ENCODE results near the gene CTTN. TPM values are rescaled to one million over a fixed set of nuclear protein-coding genes. Genes with fewer than 3 reads are reported as not detected.

Gene CTTN
- total RNA-seq, 1 experiment from 2014 or later: 533 TPM

DNA sequence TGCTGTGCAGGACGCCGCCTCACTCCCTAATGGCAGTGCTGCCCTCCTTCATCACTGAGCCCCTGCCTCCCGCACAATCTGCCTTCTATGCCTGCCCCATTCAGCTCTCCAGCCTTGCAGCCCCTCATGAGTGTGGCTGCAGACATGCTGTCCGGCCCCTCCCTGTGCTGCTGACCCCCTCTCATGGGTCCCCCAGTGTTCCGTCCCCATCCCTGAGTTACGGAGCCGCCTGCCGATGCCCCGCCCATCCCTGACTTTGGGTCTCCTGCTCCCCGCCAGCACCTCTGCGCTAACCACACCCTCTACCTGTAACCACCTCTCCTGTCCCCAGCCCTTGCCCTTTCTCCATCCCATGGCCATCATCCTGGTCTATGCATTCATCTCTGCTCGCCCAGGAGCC, 33.3 kb downstream of the CTTN start:
- H3K36me3 ChIP-seq (ENCODE audit: low read depth): peaks cover 34% of the 10 kb centered on the region
- peaks cover 82% of the 10 kb centered on the region for H4K20me1 ChIP-seq (ENCODE audit: insufficient read depth)

DNA sequence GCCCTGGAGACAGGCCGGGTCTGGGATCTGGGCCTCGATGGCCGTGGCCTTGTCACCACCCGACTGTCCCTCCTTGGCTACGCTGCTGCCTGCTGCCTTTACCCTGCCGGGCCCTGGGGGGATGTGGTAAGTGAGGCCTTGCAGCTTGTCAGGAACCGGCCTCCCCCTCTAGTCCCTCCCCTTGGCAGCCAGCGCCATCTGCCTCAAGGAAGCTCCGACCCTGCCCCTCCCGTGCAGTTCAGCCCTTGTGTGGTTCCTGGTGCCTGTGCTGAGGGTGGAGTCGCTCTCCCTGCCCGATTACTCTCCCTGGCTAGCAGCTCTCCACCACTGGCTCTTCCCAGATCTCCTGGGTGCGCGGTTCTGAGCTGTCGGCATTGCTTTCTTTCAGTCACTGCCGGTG, 33.7 kb downstream of the CTTN start:
- no peak for TF ChIP-seq EZH2 (IDR thresholded peaks at IDR 0.05; ENCODE audit: low read depth)
- no peak for TF ChIP-seq CTCF (conservative IDR thresholded peaks at IDR 0.05)
- intact Hi-C loops (cut with micrococcal nuclease; ENCODE audit: unreplicated experiment): no loop called here
- H3K4me1 ChIP-seq (replicated peaks; ENCODE audit: insufficient read depth): no peaks in the 10 kb centered on the region
- H3K9me3 ChIP-seq (ENCODE audit: insufficient read depth, low read depth): no peaks in the 10 kb centered on the region
- no TSS peak for BruUV-seq (replicated peaks)
- peaks cover 79% of the 10 kb centered on the region for H4K20me1 ChIP-seq (ENCODE audit: insufficient read depth)
- no peaks in the 10 kb centered on the region for H3K27me3 ChIP-seq (ENCODE audit: insufficient read depth, low read depth)
- H3K9me2 ChIP-seq (ENCODE audit: insufficient read depth): no peaks in the 10 kb centered on the region
- H3K4me3 ChIP-seq: no peak overlapping the region
- H3K79me2 ChIP-seq (ENCODE audit: low read depth): no peaks in the 10 kb centered on the region
- no peak overlapping the region for H2AFZ ChIP-seq
- no peak overlapping the region for H3K4me2 ChIP-seq
- CTCF ChIA-PET: no interaction called here
- H3K36me3 ChIP-seq (ENCODE audit: low read depth): peaks cover 34% of the 10 kb centered on the region
- H3K27ac ChIP-seq: no peak overlapping the region
- POLR2A ChIA-PET (ENCODE audit: unreplicated experiment): no interaction called here
- peaks cover 7% of the 10 kb centered on the region; the same call in 1 of the 2 replicates for H3F3A ChIP-seq (ENCODE audit: insufficient read depth, low read depth)
- DNase-seq: no peak

More for the DNA sequence above, 33.3 kb downstream of the CTTN start:
- DNase-seq: no peak
- Histone ChIP-seq H3F3A (ENCODE audit: insufficient read depth, low read depth) (peaks cover 7% of the 10 kb centered on the region; the same call in 1 of the 2 replicates), H3K4me3 (no peak overlapping the region), H3K79me2 (ENCODE audit: low read depth) (no peaks in the 10 kb centered on the region), H3K27me3 (ENCODE audit: insufficient read depth, low read depth) (no peaks in the 10 kb centered on the region), H3K9me3 (ENCODE audit: insufficient read depth, low read depth) (no peaks in the 10 kb centered on the region), H3K27ac (no peak overlapping the region), H3K4me1 (replicated peaks; ENCODE audit: insufficient read depth) (no peaks in the 10 kb centered on the region), H2AFZ (no peak overlapping the region), H3K9me2 (ENCODE audit: insufficient read depth) (no peaks in the 10 kb centered on the region), H3K4me2 (no peak overlapping the region)
- no peak for TF ChIP-seq EZH2 (IDR thresholded peaks at IDR 0.05; ENCODE audit: low read depth)
- no peak for TF ChIP-seq CTCF (conservative IDR thresholded peaks at IDR 0.05)
- POLR2A ChIA-PET (ENCODE audit: unreplicated experiment): no interaction called here
- no TSS peak for BruUV-seq (replicated peaks)
- CTCF ChIA-PET: no interaction called here
- intact Hi-C loops (cut with micrococcal nuclease; ENCODE audit: unreplicated experiment): no loop called here

GRCh38 chr11:70432580-70432979, 34.3 kb downstream of the CTTN start:
- BruUV-seq (replicated peaks): no TSS peak
- TF ChIP-seq CTCF (conservative IDR thresholded peaks at IDR 0.05) (no peak), EZH2 (IDR thresholded peaks at IDR 0.05; ENCODE audit: low read depth) (no peak)
- no peaks in the 10 kb centered on the region for H3K27me3 ChIP-seq (ENCODE audit: insufficient read depth, low read depth)
- no peaks in the 10 kb centered on the region for H3K79me2 ChIP-seq (ENCODE audit: low read depth)
- no peak overlapping the region for H3K4me3 ChIP-seq
- ChIA-PET CTCF (no interaction called here), POLR2A (ENCODE audit: unreplicated experiment) (no interaction called here)
- peaks cover 74% of the 10 kb centered on the region for H4K20me1 ChIP-seq (ENCODE audit: insufficient read depth)
- H3K4me2 ChIP-seq: no peak overlapping the region
- H2AFZ ChIP-seq: no peak overlapping the region
- H3F3A ChIP-seq (ENCODE audit: insufficient read depth, low read depth): peaks cover 7% of the 10 kb centered on the region; the same call in 1 of the 2 replicates
- no peaks in the 10 kb centered on the region for H3K9me2 ChIP-seq (ENCODE audit: insufficient read depth)
- intact Hi-C loops (cut with micrococcal nuclease; ENCODE audit: unreplicated experiment): no loop called here
- H3K9me3 ChIP-seq (ENCODE audit: insufficient read depth, low read depth): no peaks in the 10 kb centered on the region
- H3K36me3 ChIP-seq (ENCODE audit: low read depth): peaks cover 32% of the 10 kb centered on the region
- H3K4me1 ChIP-seq (replicated peaks; ENCODE audit: insufficient read depth): no peaks in the 10 kb centered on the region
- DNase-seq: no peak
- H3K27ac ChIP-seq: no peak overlapping the region

All from PC-9 (cell line).